HCT116 (cell line): ENCODE measurements around the gene HSPA4. TPM values are rescaled to one million over a fixed set of nuclear protein-coding genes. Genes with fewer than 3 reads are reported as not detected.

Experiments used
- ATAC-seq: fragments of 200-7000 bp; cut with Tn5 transposase; 2 replicates; pipeline ENCODE4 v1.9.1; 2020; ENCODE audit warnings: mild to moderate bottlenecking, moderate library complexity
- BruUV-seq: library from RNA; stranded (reverse); fragments of 400-500 nt; replicated peaks from 2 replicates; lab custom pipeline; 2021; lab: Mats Ljungman, UMichigan
- CTCF ChIA-PET: fragments of 300-600 bp; sonication (Branson Sonifier 250); formaldehyde crosslinking; loops from one replicate; lab custom pipeline; 2021; ENCODE audit warnings: antibody characterized with exemption; lab: Charles Lee
- POLR2A ChIA-PET: fragments of 300-600, 350-600 bp; sonication (Branson Sonifier 250); formaldehyde crosslinking; loops from one replicate; lab custom pipeline; 2021; ENCODE audit warnings: antibody characterized with exemption; lab: Charles Lee
- RAD21 ChIA-PET, 2 experiments: fragments of 300-600 bp; sonication (Branson Sonifier 250); formaldehyde crosslinking; loops; one replicate each; lab custom pipeline; 2023; ENCODE audit warnings: low total read pairs in 2 of 2; ENCODE audit not compliant: uncharacterized antibody in 2 of 2, unreplicated experiment in 2 of 2, low non-redundant PET in 1 of 2; lab: Charles Lee
- DNase-seq: peaks from one replicate; pipeline ENCODE4 v3.0.0-alpha.2; 2010; ENCODE audit warnings: low read depth, low spot score
- H2AFZ ChIP-seq: fragments of 200-600 bp; shearing (Covaris generic), sonication (generic); 2 replicates; pipeline ENCODE4 v1.6.1; 2017; ENCODE audit warnings: low read depth, mixed run types, mixed read lengths, antibody characterized with exemption, low read length; ENCODE audit not compliant: poor library complexity, severe bottlenecking
- H3K27ac ChIP-seq: 2 replicates; pipeline ENCODE4 v1.5.1; 2012; ENCODE audit warnings: low read depth, low read length
- H3K27me3 ChIP-seq: fragments of 200-600 bp; sonication (generic); 2 replicates; pipeline ENCODE4 v1.6.1; 2016; ENCODE audit warnings: mixed run types, low read length, mixed read lengths; ENCODE audit not compliant: insufficient read depth
- H3K36me3 ChIP-seq, 2 experiments: fragments of 200-500 bp in 1 of 2; fragments of 200-600 bp in 1 of 2; sonication (Bioruptor generic) in 1 of 2; sonication (generic) in 1 of 2; 2 replicates each; pipeline versions ENCODE4 v1.5.1 to v1.6.1; 2014 to 2016; ENCODE audit warnings: low read length in 2 of 2, inconsistent platforms in 1 of 2, mixed read lengths in 1 of 2, mixed run types in 1 of 2; ENCODE audit not compliant: insufficient read depth in 2 of 2, control insufficient read depth in 1 of 2
- H3K4me1 ChIP-seq, 2 experiments: fragments of 200-600 bp in 1 of 2; sonication (generic) in 1 of 2; 2 replicates each; pipeline versions ENCODE4 v1.5.1 to v1.6.1; 2012 to 2017; ENCODE audit warnings: low read length in 2 of 2, inconsistent platforms in 1 of 2, mild to moderate bottlenecking in 1 of 2, mixed read lengths in 1 of 2, mixed run types in 1 of 2, moderate library complexity in 1 of 2; ENCODE audit not compliant: insufficient read depth in 2 of 2, control insufficient read depth in 1 of 2
- H3K4me2 ChIP-seq: fragments of 200-600 bp; sonication (generic); 2 replicates; pipeline ENCODE4 v1.6.1; 2017; ENCODE audit warnings: mixed run types, low read length, mixed read lengths
- H3K4me3 ChIP-seq, 2 experiments: fragments of 200-600 bp in 1 of 2; sonication (generic) in 1 of 2; replicated peaks in 1 of 2; 2 replicates each; pipeline ENCODE4 v1.5.1; 2011 to 2016; ENCODE audit warnings: low read length in 2 of 2, control low read depth in 1 of 2, low read depth in 1 of 2, mild to moderate bottlenecking in 1 of 2, mixed read lengths in 1 of 2, mixed run types in 1 of 2
- H3K79me2 ChIP-seq: fragments of 200-600 bp; sonication (generic); 2 replicates; pipeline ENCODE4 v1.6.1; 2017; ENCODE audit warnings: mild to moderate bottlenecking, mixed run types, low read length, moderate library complexity, mixed read lengths; ENCODE audit not compliant: insufficient read depth
- H3K9ac ChIP-seq: fragments of 200-600 bp; sonication (generic); 2 replicates; pipeline ENCODE4 v1.6.1; 2016; ENCODE audit warnings: low read length, mixed read lengths
- H3K9me2 ChIP-seq: fragments of 200-600 bp; sonication (generic), shearing (Covaris generic); 2 replicates; pipeline ENCODE4 v1.6.1; 2017; ENCODE audit warnings: mixed run types, mild to moderate bottlenecking, moderate library complexity; ENCODE audit not compliant: insufficient read depth
- H3K9me3 ChIP-seq, 2 experiments: fragments of 200-500 bp in 1 of 2; fragments of 200-600 bp in 1 of 2; sonication (Bioruptor generic) in 1 of 2; sonication (generic) in 1 of 2; 2 replicates each; pipeline ENCODE4 v1.6.1; 2014 to 2017; ENCODE audit warnings: low read length in 2 of 2, mixed read lengths in 2 of 2, inconsistent platforms in 1 of 2, low read depth in 1 of 2, mild to moderate bottlenecking in 1 of 2, mixed run types in 1 of 2, moderate library complexity in 1 of 2; ENCODE audit not compliant: control insufficient read depth in 1 of 2, insufficient read depth in 1 of 2
- H4K20me1 ChIP-seq: fragments of 200-600 bp; sonication (generic), shearing (Covaris generic); 2 replicates; pipeline ENCODE4 v1.6.1; 2017; ENCODE audit warnings: mixed run types, mild to moderate bottlenecking, moderate library complexity; ENCODE audit not compliant: insufficient read depth
- CEBPB ChIP-seq: IDR thresholded peaks from 2 replicates; pipeline ENCODE4 v1.6.1; 2012; ENCODE audit warnings: low read depth
- EZH2 ChIP-seq: fragments of 200-600 bp; sonication (generic); IDR thresholded peaks from 2 replicates; pipeline ENCODE4 v1.6.1; 2017; ENCODE audit warnings: antibody characterized with exemption, mixed run types
- EZH2phosphoT487 ChIP-seq: fragments of 200-600 bp; IDR thresholded peaks from 2 replicates; pipeline ENCODE4 v1.6.1; 2018; ENCODE audit warnings: antibody characterized with exemption, borderline replicate concordance
- JUND ChIP-seq: IDR thresholded peaks from 2 replicates; pipeline ENCODE4 v1.6.1; 2012
- MAX ChIP-seq: IDR thresholded peaks from 2 replicates; pipeline ENCODE4 v1.6.1; 2012
- POLR2A ChIP-seq: IDR thresholded peaks from 2 replicates; pipeline ENCODE4 v1.7.0; 2011; ENCODE audit warnings: borderline replicate concordance; ENCODE audit not compliant: insufficient read depth, insufficient read length; ENCODE audit errors: extremely low read depth
- RAD21 ChIP-seq: IDR thresholded peaks from 2 replicates; pipeline ENCODE4 v1.6.1; 2012; ENCODE audit warnings: low read depth, mild to moderate bottlenecking
- SP1 ChIP-seq: IDR thresholded peaks from 2 replicates; pipeline ENCODE4 v1.6.1; 2012; ENCODE audit warnings: low read depth
- YY1 ChIP-seq: IDR thresholded peaks from 2 replicates; pipeline ENCODE4 v1.6.1; 2011; ENCODE audit warnings: low read length, low read depth, moderate library complexity, mild to moderate bottlenecking; ENCODE audit not compliant: insufficient replicate concordance; ENCODE audit errors: extremely low read depth
- ZFX ChIP-seq: fragments of 450-650 bp; IDR thresholded peaks from 2 replicates; pipeline ENCODE4 v1.6.1; 2017
- ZNF274 ChIP-seq: fragments of 200-500 bp; sonication (Bioruptor generic); IDR thresholded peaks from 2 replicates; pipeline ENCODE4 v1.6.1; 2014; ENCODE audit warnings: mild to moderate bottlenecking, low read depth, low read length, inconsistent platforms
- intact Hi-C: fragments of 100-400 bp; cut with micrococcal nuclease; formaldehyde crosslinking; loops from 2 replicates; pipeline ENCODE4 v1.10.0; 2022
- total RNA-seq: library from RNA; stranded (reverse); gene quantifications from one replicate; pipeline ENCODE4 v1.2.1, GENCODE V29; 2021; ENCODE audit not compliant: unreplicated experiment
- TF ChIP-seq, protein P1 (sequence below): IDR thresholded peaks from 2 replicates; pipeline ENCODE4 v1.6.1; 2012; ENCODE audit warnings: low read depth
- TF ChIP-seq, protein P2 (sequence below), 3 experiments: fragments of 200-600 bp in 1 of 3; sonication (generic) in 1 of 3; IDR thresholded peaks in 2 of 3; conservative IDR thresholded peaks in 1 of 3; 2 replicates each; pipeline ENCODE4 v1.5.1; 2012 to 2017; ENCODE audit warnings: low read depth in 2 of 3, low read length in 2 of 3, antibody characterized with exemption in 1 of 3, borderline replicate concordance in 1 of 3, control low read depth in 1 of 3, mild to moderate bottlenecking in 1 of 3, mixed read lengths in 1 of 3, mixed run types in 1 of 3, moderate library complexity in 1 of 3; ENCODE audit not compliant: insufficient read depth in 1 of 3

Gene HSPA4
- total RNA-seq, 1 experiment from 2014 or later, result 212 TPM

- Histone ChIP-seq H3K9me3 (no peaks in the 10 kb centered on the region), H4K20me1 (peaks cover 4% of the 10 kb centered on the region; the same call in 1 of the 2 replicates), H2AFZ (no peak overlapping the region), H3K9ac (no peak overlapping the region), H3K27me3 (no peaks in the 10 kb centered on the region), H3K36me3 (peaks cover 40 to 63% of the 10 kb centered on the region in 2 experiments), H3K9me2 (no peaks in the 10 kb centered on the region), H3K4me1 (peaks cover 8 to 16% of the 10 kb centered on the region in 2 experiments), H3K4me3 (no peak overlapping the region), H3K79me2 (peaks cover 98% of the 10 kb centered on the region), H3K4me2 (peak overlapping the region; percentile 43; the same call in 1 of the 2 replicates), H3K27ac (peak overlapping the region; percentile 8; the same call in 1 of the 2 replicates)
- DNase-seq, result no peak
- ChIA-PET RAD21 (no interaction called here), POLR2A (interaction anchor here (0.6 kb wide), 1 partner anchor 15 kb away, joined by 3 read pairs; no protein-coding TSS in a partner anchor), CTCF (no interaction called here)
- peak; percentile 50 for ATAC-seq
- BruUV-seq, result no TSS peak
- intact Hi-C loops, result no loop called here
- TF ChIP-seq JUND (no peak), EZH2 (no peak), POLR2A (no peak), RAD21 (no peak), ZNF274 (no peak), YY1 (no peak), MAX (no peak)
Observed at GRCh38 chr5:133072021-133072420, 20.2 kb downstream of the HSPA4 start.

- ATAC-seq (no peak), DNase-seq (no peak)
- no peaks in the 10 kb centered on the region for H3K9me2 ChIP-seq
- peaks cover 30 to 56% of the 10 kb centered on the region in 2 experiments for H3K36me3 ChIP-seq
- POLR2A ChIA-PET, result no interaction called here
- RAD21 ChIA-PET, result no interaction called here
- H3K4me3 ChIP-seq, result no peak overlapping the region
- H3K9me3 ChIP-seq, result no peaks in the 10 kb centered on the region
- intact Hi-C loops, result no loop called here
- no peak overlapping the region for H3K4me2 ChIP-seq
- CTCF ChIA-PET, result interaction anchor here (0.6 kb wide), 1 partner anchor 184 kb away, joined by 3 read pairs; no protein-coding TSS in a partner anchor
- peaks cover 19% of the 10 kb centered on the region; the same call in 1 of the 2 replicates for H4K20me1 ChIP-seq
- no peak overlapping the region for H3K27ac ChIP-seq
- peaks cover 99% of the 10 kb centered on the region for H3K79me2 ChIP-seq
- H2AFZ ChIP-seq, result no peak overlapping the region
- H3K9ac ChIP-seq, result no peak overlapping the region
- BruUV-seq, result no TSS peak
- peaks cover 8 to 15% of the 10 kb centered on the region in 2 experiments for H3K4me1 ChIP-seq
- no peaks in the 10 kb centered on the region for H3K27me3 ChIP-seq
- TF ChIP-seq SP1 (no peak), EZH2 (no peak), CEBPB (no peak), POLR2A (no peak), ZFX (no peak), EZH2phosphoT487 (no peak)
- TF ChIP-seq, protein P1, sequence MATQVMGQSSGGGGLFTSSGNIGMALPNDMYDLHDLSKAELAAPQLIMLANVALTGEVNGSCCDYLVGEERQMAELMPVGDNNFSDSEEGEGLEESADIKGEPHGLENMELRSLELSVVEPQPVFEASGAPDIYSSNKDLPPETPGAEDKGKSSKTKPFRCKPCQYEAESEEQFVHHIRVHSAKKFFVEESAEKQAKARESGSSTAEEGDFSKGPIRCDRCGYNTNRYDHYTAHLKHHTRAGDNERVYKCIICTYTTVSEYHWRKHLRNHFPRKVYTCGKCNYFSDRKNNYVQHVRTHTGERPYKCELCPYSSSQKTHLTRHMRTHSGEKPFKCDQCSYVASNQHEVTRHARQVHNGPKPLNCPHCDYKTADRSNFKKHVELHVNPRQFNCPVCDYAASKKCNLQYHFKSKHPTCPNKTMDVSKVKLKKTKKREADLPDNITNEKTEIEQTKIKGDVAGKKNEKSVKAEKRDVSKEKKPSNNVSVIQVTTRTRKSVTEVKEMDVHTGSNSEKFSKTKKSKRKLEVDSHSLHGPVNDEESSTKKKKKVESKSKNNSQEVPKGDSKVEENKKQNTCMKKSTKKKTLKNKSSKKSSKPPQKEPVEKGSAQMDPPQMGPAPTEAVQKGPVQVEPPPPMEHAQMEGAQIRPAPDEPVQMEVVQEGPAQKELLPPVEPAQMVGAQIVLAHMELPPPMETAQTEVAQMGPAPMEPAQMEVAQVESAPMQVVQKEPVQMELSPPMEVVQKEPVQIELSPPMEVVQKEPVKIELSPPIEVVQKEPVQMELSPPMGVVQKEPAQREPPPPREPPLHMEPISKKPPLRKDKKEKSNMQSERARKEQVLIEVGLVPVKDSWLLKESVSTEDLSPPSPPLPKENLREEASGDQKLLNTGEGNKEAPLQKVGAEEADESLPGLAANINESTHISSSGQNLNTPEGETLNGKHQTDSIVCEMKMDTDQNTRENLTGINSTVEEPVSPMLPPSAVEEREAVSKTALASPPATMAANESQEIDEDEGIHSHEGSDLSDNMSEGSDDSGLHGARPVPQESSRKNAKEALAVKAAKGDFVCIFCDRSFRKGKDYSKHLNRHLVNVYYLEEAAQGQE, result no peak
- TF ChIP-seq, protein P2, sequence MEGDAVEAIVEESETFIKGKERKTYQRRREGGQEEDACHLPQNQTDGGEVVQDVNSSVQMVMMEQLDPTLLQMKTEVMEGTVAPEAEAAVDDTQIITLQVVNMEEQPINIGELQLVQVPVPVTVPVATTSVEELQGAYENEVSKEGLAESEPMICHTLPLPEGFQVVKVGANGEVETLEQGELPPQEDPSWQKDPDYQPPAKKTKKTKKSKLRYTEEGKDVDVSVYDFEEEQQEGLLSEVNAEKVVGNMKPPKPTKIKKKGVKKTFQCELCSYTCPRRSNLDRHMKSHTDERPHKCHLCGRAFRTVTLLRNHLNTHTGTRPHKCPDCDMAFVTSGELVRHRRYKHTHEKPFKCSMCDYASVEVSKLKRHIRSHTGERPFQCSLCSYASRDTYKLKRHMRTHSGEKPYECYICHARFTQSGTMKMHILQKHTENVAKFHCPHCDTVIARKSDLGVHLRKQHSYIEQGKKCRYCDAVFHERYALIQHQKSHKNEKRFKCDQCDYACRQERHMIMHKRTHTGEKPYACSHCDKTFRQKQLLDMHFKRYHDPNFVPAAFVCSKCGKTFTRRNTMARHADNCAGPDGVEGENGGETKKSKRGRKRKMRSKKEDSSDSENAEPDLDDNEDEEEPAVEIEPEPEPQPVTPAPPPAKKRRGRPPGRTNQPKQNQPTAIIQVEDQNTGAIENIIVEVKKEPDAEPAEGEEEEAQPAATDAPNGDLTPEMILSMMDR (IDR thresholded peaks at IDR 0.05 in 2 of 3, conservative IDR thresholded peaks at IDR 0.05 in 1 of 3; ENCODE audit: borderline replicate concordance in 1 of 3, insufficient read depth in 1 of 3, low read depth in 2 of 3, low read length in 2 of 3), result no peak
Observed at GRCh38 chr5:133075572-133076536, 24.0 kb downstream of the HSPA4 start.
